ENCODE data around the gene PTPRJ. TPM values are rescaled to one million over a fixed set of nuclear protein-coding genes. Genes with fewer than 3 reads are reported as not detected.

The PTPRJ gene
- total and polyA plus RNA-seq, 9 of the 15 experiments (the other 6 are each of a cell fraction or from before 2014, with no cell fraction given): 0.56 to 10.7 (median 4.8) TPM

DNA sequence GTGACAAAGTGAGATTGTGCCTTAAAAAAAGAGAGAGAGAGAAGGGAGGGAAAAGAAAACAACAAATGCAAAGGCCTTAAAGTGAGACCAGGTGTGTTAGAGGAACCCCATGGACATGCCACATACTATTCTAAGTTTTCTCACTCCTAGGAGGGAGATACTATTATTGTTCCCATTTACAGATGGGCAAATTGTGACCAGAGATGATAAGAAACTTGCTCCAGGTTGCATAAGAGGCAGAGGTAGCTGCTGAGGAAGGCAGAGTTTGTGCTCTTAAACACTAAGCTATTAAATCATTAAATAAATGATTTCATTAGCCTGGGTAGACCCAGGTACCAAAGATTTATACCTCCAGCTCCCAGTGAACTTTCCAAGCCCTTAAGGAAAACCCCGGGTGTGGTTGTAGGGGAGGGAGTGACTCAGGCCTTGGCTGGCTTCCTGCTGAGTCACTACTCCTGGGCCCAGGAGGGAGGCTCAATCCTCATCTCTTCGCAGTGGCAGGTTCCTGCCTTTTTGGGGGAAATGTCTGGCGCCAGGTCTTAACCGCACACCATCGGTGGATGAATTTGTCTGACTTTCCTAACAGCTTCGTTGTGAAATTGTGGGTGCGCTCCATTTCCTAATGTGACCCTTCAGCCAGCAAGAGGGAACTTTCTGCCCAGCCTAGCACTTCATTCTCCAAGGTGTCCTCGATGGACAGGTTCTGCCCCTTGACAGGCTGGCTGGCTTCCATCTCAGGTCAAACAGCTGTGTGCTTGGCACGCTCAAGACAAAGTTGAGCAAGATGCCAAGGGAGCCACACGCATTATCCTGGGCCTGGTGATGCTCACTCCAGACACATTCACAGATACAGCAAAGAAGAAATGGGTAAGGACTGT, 33.4 kb upstream of the PTPRJ start (continued):
- TF ChIP-seq, protein P1, sequence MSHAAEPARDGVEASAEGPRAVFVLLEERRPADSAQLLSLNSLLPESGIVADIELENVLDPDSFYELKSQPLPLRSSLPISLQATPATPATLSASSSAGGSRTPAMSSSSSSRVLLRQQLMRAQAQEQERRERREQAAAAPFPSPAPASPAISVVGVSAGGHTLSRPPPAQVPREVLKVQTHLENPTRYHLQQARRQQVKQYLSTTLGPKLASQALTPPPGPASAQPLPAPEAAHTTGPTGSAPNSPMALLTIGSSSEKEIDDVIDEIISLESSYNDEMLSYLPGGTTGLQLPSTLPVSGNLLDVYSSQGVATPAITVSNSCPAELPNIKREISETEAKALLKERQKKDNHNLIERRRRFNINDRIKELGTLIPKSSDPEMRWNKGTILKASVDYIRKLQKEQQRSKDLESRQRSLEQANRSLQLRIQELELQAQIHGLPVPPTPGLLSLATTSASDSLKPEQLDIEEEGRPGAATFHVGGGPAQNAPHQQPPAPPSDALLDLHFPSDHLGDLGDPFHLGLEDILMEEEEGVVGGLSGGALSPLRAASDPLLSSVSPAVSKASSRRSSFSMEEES (CRISPR knock-in tag; IDR thresholded peaks at IDR 0.05): no peak
- TF ChIP-seq, protein P2, sequence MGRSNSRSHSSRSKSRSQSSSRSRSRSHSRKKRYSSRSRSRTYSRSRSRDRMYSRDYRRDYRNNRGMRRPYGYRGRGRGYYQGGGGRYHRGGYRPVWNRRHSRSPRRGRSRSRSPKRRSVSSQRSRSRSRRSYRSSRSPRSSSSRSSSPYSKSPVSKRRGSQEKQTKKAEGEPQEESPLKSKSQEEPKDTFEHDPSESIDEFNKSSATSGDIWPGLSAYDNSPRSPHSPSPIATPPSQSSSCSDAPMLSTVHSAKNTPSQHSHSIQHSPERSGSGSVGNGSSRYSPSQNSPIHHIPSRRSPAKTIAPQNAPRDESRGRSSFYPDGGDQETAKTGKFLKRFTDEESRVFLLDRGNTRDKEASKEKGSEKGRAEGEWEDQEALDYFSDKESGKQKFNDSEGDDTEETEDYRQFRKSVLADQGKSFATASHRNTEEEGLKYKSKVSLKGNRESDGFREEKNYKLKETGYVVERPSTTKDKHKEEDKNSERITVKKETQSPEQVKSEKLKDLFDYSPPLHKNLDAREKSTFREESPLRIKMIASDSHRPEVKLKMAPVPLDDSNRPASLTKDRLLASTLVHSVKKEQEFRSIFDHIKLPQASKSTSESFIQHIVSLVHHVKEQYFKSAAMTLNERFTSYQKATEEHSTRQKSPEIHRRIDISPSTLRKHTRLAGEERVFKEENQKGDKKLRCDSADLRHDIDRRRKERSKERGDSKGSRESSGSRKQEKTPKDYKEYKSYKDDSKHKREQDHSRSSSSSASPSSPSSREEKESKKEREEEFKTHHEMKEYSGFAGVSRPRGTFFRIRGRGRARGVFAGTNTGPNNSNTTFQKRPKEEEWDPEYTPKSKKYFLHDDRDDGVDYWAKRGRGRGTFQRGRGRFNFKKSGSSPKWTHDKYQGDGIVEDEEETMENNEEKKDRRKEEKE (IDR thresholded peaks at IDR 0.05; ENCODE audit: borderline replicate concordance in 1 of 2, control insufficient read depth in 1 of 2, low read depth in 2 of 2, low read length in 1 of 2): no peak
- TF ChIP-seq IFI16 (CRISPR knock-in tag; IDR thresholded peaks at IDR 0.05): no peak
- TF ChIP-seq, protein P3, sequence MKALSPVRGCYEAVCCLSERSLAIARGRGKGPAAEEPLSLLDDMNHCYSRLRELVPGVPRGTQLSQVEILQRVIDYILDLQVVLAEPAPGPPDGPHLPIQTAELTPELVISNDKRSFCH (CRISPR knock-in tag; IDR thresholded peaks at IDR 0.05): no peak
- TF ChIP-seq, protein P3 (tag; IDR thresholded peaks at IDR 0.05): 0 out of 2 replicates have a peak, but pooled peaks have one; percentile 28
- TF ChIP-seq ETV1 (tag; conservative IDR thresholded peaks at IDR 0.05; ENCODE audit: low read depth): peak; percentile 67
- TF ChIP-seq TCF7L2 (IDR thresholded peaks at IDR 0.05; ENCODE audit: low read depth, low read length): no peak
- no peak for TF ChIP-seq EHMT2 (IDR thresholded peaks at IDR 0.05)
- TF ChIP-seq ATF1 (CRISPR knock-in tag; IDR thresholded peaks at IDR 0.05): no peak
- no peak for TF ChIP-seq ATF1 (tag; IDR thresholded peaks at IDR 0.05)
- peak in 1 of 2 experiments; percentile 58; a peak in 1 of 4 replicates for TF ChIP-seq NONO (IDR thresholded peaks at IDR 0.05; ENCODE audit: low read depth in 2 of 2, low read length in 1 of 2)
- TF ChIP-seq EZH2 (IDR thresholded peaks at IDR 0.05; ENCODE audit: borderline replicate concordance, low read depth, low read length): no peak
- TF ChIP-seq, protein P4, sequence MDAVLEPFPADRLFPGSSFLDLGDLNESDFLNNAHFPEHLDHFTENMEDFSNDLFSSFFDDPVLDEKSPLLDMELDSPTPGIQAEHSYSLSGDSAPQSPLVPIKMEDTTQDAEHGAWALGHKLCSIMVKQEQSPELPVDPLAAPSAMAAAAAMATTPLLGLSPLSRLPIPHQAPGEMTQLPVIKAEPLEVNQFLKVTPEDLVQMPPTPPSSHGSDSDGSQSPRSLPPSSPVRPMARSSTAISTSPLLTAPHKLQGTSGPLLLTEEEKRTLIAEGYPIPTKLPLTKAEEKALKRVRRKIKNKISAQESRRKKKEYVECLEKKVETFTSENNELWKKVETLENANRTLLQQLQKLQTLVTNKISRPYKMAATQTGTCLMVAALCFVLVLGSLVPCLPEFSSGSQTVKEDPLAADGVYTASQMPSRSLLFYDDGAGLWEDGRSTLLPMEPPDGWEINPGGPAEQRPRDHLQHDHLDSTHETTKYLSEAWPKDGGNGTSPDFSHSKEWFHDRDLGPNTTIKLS (IDR thresholded peaks at IDR 0.05; ENCODE audit: borderline replicate concordance, low read depth): 0 out of 2 replicates have a peak, but pooled peaks have one; percentile 33
- TF ChIP-seq, protein P5, sequence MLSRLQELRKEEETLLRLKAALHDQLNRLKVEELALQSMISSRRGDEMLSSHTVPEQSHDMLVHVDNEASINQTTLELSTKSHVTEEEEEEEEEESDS (CRISPR knock-in tag; IDR thresholded peaks at IDR 0.05): no peak
- TF ChIP-seq ZNF584 (CRISPR knock-in tag; IDR thresholded peaks at IDR 0.05; ENCODE audit: low read depth): peak; percentile 45; the same call in 1 of the 2 replicates
- TF ChIP-seq SMAD4 (CRISPR knock-in tag; conservative IDR thresholded peaks at IDR 0.05): peak; percentile 86
- TF ChIP-seq, protein P6, sequence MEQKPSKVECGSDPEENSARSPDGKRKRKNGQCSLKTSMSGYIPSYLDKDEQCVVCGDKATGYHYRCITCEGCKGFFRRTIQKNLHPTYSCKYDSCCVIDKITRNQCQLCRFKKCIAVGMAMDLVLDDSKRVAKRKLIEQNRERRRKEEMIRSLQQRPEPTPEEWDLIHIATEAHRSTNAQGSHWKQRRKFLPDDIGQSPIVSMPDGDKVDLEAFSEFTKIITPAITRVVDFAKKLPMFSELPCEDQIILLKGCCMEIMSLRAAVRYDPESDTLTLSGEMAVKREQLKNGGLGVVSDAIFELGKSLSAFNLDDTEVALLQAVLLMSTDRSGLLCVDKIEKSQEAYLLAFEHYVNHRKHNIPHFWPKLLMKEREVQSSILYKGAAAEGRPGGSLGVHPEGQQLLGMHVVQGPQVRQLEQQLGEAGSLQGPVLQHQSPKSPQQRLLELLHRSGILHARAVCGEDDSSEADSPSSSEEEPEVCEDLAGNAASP (IDR thresholded peaks at IDR 0.05): no peak

All from K562 (cell line).